ENCODE data around the gene SH3RF2.

The SH3RF2 gene

GRCh38 chr5:145908206-145908960 is 28.0 kb upstream of the SH3RF2 start:
- TF ChIP-seq POLR2AphosphoS5 (IDR thresholded peaks at IDR 0.05; ENCODE audit: low read depth, low read length): no peak

- TF ChIP-seq REST (IDR thresholded peaks at IDR 0.05; ENCODE audit: insufficient read depth in 1 of 2, low read depth in 2 of 2, low read length in 2 of 2) (no peak), SIN3A (IDR thresholded peaks at IDR 0.05; ENCODE audit: borderline replicate concordance, insufficient read depth, low read length) (no peak), TAF1 (IDR thresholded peaks at IDR 0.05; ENCODE audit: borderline replicate concordance, insufficient read depth, low read length) (no peak), POLR2AphosphoS5 (IDR thresholded peaks at IDR 0.05; ENCODE audit: low read depth, low read length) (no peak), FOXP2 (optimal IDR thresholded peaks at IDR 0.05; ENCODE audit: borderline replicate concordance, extremely low read depth, extremely low read length, insufficient read depth) (no peak)
Measured at GRCh38 chr5:145911164-145911563, 25.2 kb upstream of the SH3RF2 start.

- no peak for TF ChIP-seq FOXP2 (optimal IDR thresholded peaks at IDR 0.05; ENCODE audit: borderline replicate concordance, extremely low read depth, extremely low read length, insufficient read depth)
- TF ChIP-seq SIN3A (IDR thresholded peaks at IDR 0.05; ENCODE audit: borderline replicate concordance, insufficient read depth, low read length): no peak
- no peak for TF ChIP-seq REST (IDR thresholded peaks at IDR 0.05; ENCODE audit: insufficient read depth in 1 of 2, low read depth in 2 of 2, low read length in 2 of 2)
- no peak for TF ChIP-seq TAF1 (IDR thresholded peaks at IDR 0.05; ENCODE audit: borderline replicate concordance, insufficient read depth, low read length)
Measured at GRCh38 chr5:145912019-145912418, 24.4 kb upstream of the SH3RF2 start.

- TF ChIP-seq TAF1 (IDR thresholded peaks at IDR 0.05; ENCODE audit: borderline replicate concordance, insufficient read depth, low read length) (no peak), FOXP2 (optimal IDR thresholded peaks at IDR 0.05; ENCODE audit: borderline replicate concordance, extremely low read depth, extremely low read length, insufficient read depth) (no peak), SIN3A (IDR thresholded peaks at IDR 0.05; ENCODE audit: borderline replicate concordance, insufficient read depth, low read length) (no peak), REST (IDR thresholded peaks at IDR 0.05; ENCODE audit: insufficient read depth in 1 of 2, low read depth in 2 of 2, low read length in 2 of 2) (no peak), POLR2AphosphoS5 (IDR thresholded peaks at IDR 0.05; ENCODE audit: low read depth, low read length) (no peak)
Measured at GRCh38 chr5:145912594-145912993, 23.8 kb upstream of the SH3RF2 start.

GRCh38 chr5:145913701-145914100 is 22.7 kb upstream of the SH3RF2 start:
- TF ChIP-seq REST (IDR thresholded peaks at IDR 0.05; ENCODE audit: insufficient read depth in 1 of 2, low read depth in 2 of 2, low read length in 2 of 2): no peak
- TF ChIP-seq TAF1 (IDR thresholded peaks at IDR 0.05; ENCODE audit: borderline replicate concordance, insufficient read depth, low read length): no peak
- TF ChIP-seq SIN3A (IDR thresholded peaks at IDR 0.05; ENCODE audit: borderline replicate concordance, insufficient read depth, low read length): no peak
- TF ChIP-seq POLR2AphosphoS5 (IDR thresholded peaks at IDR 0.05; ENCODE audit: low read depth, low read length): no peak
- no peak for TF ChIP-seq FOXP2 (optimal IDR thresholded peaks at IDR 0.05; ENCODE audit: borderline replicate concordance, extremely low read depth, extremely low read length, insufficient read depth)
